ES-I3 (cell line): ENCODE results near the gene AGBL5.
A peak's percentile ranks its signal among the peaks of the same experiment; 100 is the strongest.
"Not testable (repeated sequence)": the region's sequence is repeated elsewhere in the genome, so short reads cannot be mapped to it uniquely, and the experiment has no call there.

ENCODE experiments used
- H3K36me3 ChIP-seq: 2 replicates; pipeline ENCODE4 v1.6.1; 2013; ENCODE audit warnings: mild to moderate bottlenecking, low read length, control low read depth, moderate library complexity; ENCODE audit not compliant: insufficient read depth
- H3K4me1 ChIP-seq: 2 replicates; pipeline ENCODE4 v1.6.1; 2013; ENCODE audit warnings: mild to moderate bottlenecking, control low read depth, low read length; ENCODE audit not compliant: insufficient read depth
- H3K9ac ChIP-seq: 2 replicates; pipeline ENCODE4 v1.6.1; 2013; ENCODE audit warnings: low read depth, mild to moderate bottlenecking, low read length, moderate library complexity
- H3K9me3 ChIP-seq: 2 replicates; pipeline ENCODE4 v1.6.1; 2013; ENCODE audit warnings: mild to moderate bottlenecking, low read length, moderate library complexity; ENCODE audit not compliant: control insufficient read depth, insufficient read depth

Gene AGBL5

DNA sequence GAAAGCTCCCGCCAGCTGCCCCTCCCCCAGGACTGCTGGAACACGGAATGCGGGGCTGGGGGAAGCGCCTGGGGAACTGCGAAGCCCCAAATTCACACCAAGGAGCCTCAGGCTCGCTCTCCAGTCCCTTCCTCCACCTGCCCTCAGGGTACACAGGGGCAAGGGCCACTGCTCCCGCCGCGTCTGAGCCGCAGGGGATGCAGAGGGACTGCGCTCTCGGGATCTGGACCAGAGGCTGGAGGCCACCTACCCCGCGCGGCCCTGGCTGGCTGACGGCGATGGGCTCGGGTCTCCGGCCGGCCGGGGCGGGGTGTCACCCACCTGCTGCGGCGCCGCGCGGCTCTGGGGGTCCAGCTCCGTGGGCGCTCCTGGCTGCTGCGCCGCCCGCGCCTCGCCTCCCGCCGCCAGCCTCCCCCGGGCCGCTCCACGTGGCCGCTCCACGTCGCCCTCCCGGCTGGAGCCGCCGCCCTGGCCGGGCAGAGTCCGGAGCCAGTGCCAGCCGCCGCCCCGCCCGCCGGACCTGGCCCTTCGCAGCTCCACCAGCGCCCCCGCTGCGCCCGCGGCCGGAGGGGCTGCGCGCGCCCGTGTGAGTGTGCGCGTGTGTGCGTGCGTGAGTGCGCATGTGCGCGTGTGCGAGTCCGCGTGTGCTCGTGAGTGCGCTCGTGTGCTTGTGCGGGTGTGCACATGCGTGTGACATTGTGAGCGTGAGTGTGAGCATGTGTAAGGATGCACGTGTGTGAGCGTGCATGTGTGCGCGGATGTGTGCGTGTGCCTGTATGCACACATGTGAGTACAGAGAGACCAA is 67.3 kb downstream of the AGBL5 start, which contains the start of gene CGREF1:
Gene CGREF1 (minus strand): TSS at position 604 of the 805 bp plus-strand sequence. CDS start 14,762 bp downstream, outside the sequence.
- Histone ChIP-seq H3K9me3 (no peaks in the 10 kb centered on the region), H3K9ac (peak within 1 kb of the TSS; percentile 55; the same call in 1 of the 2 replicates), H3K36me3 (no peaks in the 10 kb centered on the region), H3K4me1 (0 out of 2 replicates have a peak, but pooled peaks cover 5% of the 10 kb centered on the region)

GRCh38 chr2:27119330-27119670 is 67.8 kb downstream of the AGBL5 start:
- H3K36me3 ChIP-seq, H3K4me1 ChIP-seq, H3K9me3 ChIP-seq: not testable (repeated sequence)
- peak overlapping the region; percentile 55; the same call in 1 of the 2 replicates for H3K9ac ChIP-seq
